Panc1 (cell line): Measurements from ENCODE around the gene TERT.

Source experiments
- CTCF ChIP-seq: fragments of 450-650 bp; IDR thresholded peaks from 2 replicates; pipeline ENCODE4 v1.5.1; 2017; ENCODE audit warnings: mild to moderate bottlenecking
- POLR2AphosphoS5 ChIP-seq: IDR thresholded peaks from 2 replicates; pipeline ENCODE4 v1.6.1; 2012; ENCODE audit warnings: mild to moderate bottlenecking, low read depth, low read length, moderate library complexity
- SIN3A ChIP-seq: IDR thresholded peaks from 2 replicates; pipeline ENCODE4 v1.6.1; 2012; ENCODE audit warnings: low read depth, mild to moderate bottlenecking, low read length, moderate library complexity, borderline replicate concordance; ENCODE audit not compliant: insufficient read depth
- TCF7L2 ChIP-seq: IDR thresholded peaks from 2 replicates; pipeline ENCODE4 v1.6.1; 2011; ENCODE audit warnings: mild to moderate bottlenecking, low read depth, low read length, inconsistent platforms

- TF ChIP-seq CTCF (no peak), TCF7L2 (no peak), POLR2AphosphoS5 (no peak), SIN3A (no peak)
Observed at GRCh38 chr5:1211701-1212100, 83.2 kb downstream of the TERT start.
